B cell (primary cell): ENCODE results near the gene HS3ST6. TPM values are rescaled to one million over a fixed set of nuclear protein-coding genes. Genes with fewer than 3 reads are reported as not detected.

Source experiments
- ATAC-seq: fragments of 200-7000 bp; cut with Tn5 transposase; one replicate; pipeline ENCODE4 v1.10.0; 2021; ENCODE audit warnings: low read depth, mild to moderate bottlenecking, moderate number of reproducible peaks, moderate library complexity
- CTCF ChIA-PET: fragments of 350-600 bp; sonication (Branson Sonifier 250); formaldehyde crosslinking; loops from one replicate; lab custom pipeline; 2021; ENCODE audit warnings: antibody characterized with exemption, inconsistent platforms; lab: Charles Lee
- POLR2A ChIA-PET: fragments of 350-600 bp; sonication (Branson Sonifier 250); formaldehyde crosslinking; loops from one replicate; lab custom pipeline; 2021; ENCODE audit warnings: antibody characterized with exemption; lab: Charles Lee
- DNase-seq: peaks from one replicate; pipeline ENCODE4 v3.0.0; 2013
- H2AFZ ChIP-seq: 2 replicates; pipeline ENCODE4 v1.6.1; 2012; ENCODE audit warnings: mild to moderate bottlenecking, low read depth, low read length; ENCODE audit not compliant: insufficient read depth, poor library complexity, severe bottlenecking
- H3K27ac ChIP-seq, 2 donors: 1 replicate in 1 of 2; 2 replicates in 1 of 2; pipeline ENCODE4 v1.5.1; 2012 to 2013; ENCODE audit warnings: low read length in 2 of 2, mild to moderate bottlenecking in 2 of 2, moderate library complexity in 1 of 2
- H3K27me3 ChIP-seq, 4 experiments: fragments of 200-600 bp in 1 of 4; sonication (generic) in 1 of 4; replicated peaks in 1 of 4; 1 replicate in 2 of 4; 2 replicates in 2 of 4; pipeline versions ENCODE4 v1.6.1 to v1.7.0; 2013 to 2016; ENCODE audit warnings: low read length in 3 of 4, mild to moderate bottlenecking in 2 of 4, mixed read lengths in 1 of 4, moderate library complexity in 1 of 4; ENCODE audit not compliant: insufficient read depth in 4 of 4, control insufficient read depth in 3 of 4; ENCODE audit errors: control extremely low read depth in 1 of 4
- H3K36me3 ChIP-seq, 2 experiments: replicated peaks in 1 of 2; 1 replicate in 1 of 2; 2 replicates in 1 of 2; pipeline versions ENCODE4 v1.6.1 to v1.7.1; 2013; ENCODE audit warnings: low read length in 1 of 2; ENCODE audit not compliant: insufficient read depth in 2 of 2, control insufficient read depth in 1 of 2; ENCODE audit errors: control extremely low read depth in 1 of 2, extremely low read depth in 1 of 2
- H3K4me1 ChIP-seq, 2 donors: fragments of 200-600 bp in 1 of 2; sonication (generic) in 1 of 2; 1 replicate in 1 of 2; 2 replicates in 1 of 2; pipeline versions ENCODE4 v1.5.1 to v1.6.1; 2013 to 2017; ENCODE audit warnings: low read length in 2 of 2; ENCODE audit not compliant: control insufficient read depth in 2 of 2, insufficient read depth in 2 of 2
- H3K4me2 ChIP-seq: replicated peaks from 2 replicates; pipeline ENCODE3; 2012; ENCODE audit warnings: mild to moderate bottlenecking, low read depth, low read length; ENCODE audit not compliant: poor library complexity, severe bottlenecking
- H3K4me3 ChIP-seq, 5 experiments: fragments of 200-600 bp in 1 of 5; sonication (generic) in 1 of 5; 1 replicate in 3 of 5; 2 replicates in 2 of 5; pipeline versions ENCODE4 v1.5.1 to v1.7.0; 2011 to 2016; ENCODE audit warnings: low read length in 4 of 5, mild to moderate bottlenecking in 4 of 5, low read depth in 2 of 5, control low read depth in 1 of 5, moderate library complexity in 1 of 5; ENCODE audit not compliant: insufficient read depth in 1 of 5; ENCODE audit errors: control extremely low read depth in 1 of 5, extremely low read depth in 1 of 5
- H3K79me2 ChIP-seq: fragments of 200-600 bp; sonication (generic); one replicate; pipeline ENCODE4 v1.6.0; 2016; ENCODE audit warnings: low read length; ENCODE audit not compliant: control insufficient read depth, insufficient read depth
- H3K9ac ChIP-seq: fragments of 200-600 bp; sonication (generic); 2 replicates; pipeline ENCODE4 v1.6.1; 2017; ENCODE audit warnings: mild to moderate bottlenecking, low read length, moderate library complexity
- H3K9me3 ChIP-seq, 3 donors: one replicate each; pipeline versions ENCODE4 v1.6.1 to v1.7.1; 2013; ENCODE audit warnings: low read length in 2 of 3; ENCODE audit not compliant: control insufficient read depth in 2 of 3, insufficient read depth in 1 of 3; ENCODE audit errors: control extremely low read depth in 1 of 3
- H4K20me1 ChIP-seq: 2 replicates; pipeline ENCODE4 v1.6.0; 2012; ENCODE audit warnings: mild to moderate bottlenecking, low read length; ENCODE audit not compliant: insufficient read depth, control insufficient read depth, poor library complexity, severe bottlenecking
- H3K27ac Mint-ChIP-seq: one replicate; pipeline ENCODE4 v1.8.0; 2021; ENCODE audit warnings: mixed read lengths
- H3K27me3 Mint-ChIP-seq: one replicate; pipeline ENCODE4 v1.8.0; 2021; ENCODE audit warnings: mixed read lengths
- H3K4me1 Mint-ChIP-seq: one replicate; pipeline ENCODE4 v1.8.0; 2021; ENCODE audit warnings: mixed read lengths
- H3K4me3 Mint-ChIP-seq: one replicate; pipeline ENCODE4 v1.8.0; 2021; ENCODE audit warnings: mixed read lengths
- H3K9me3 Mint-ChIP-seq: one replicate; pipeline ENCODE4 v1.8.0; 2022; ENCODE audit warnings: mixed read lengths; ENCODE audit not compliant: insufficient read depth
- EZH2 ChIP-seq: IDR thresholded peaks from 2 replicates; pipeline ENCODE4 v1.6.1; 2012; ENCODE audit warnings: borderline replicate concordance, low read depth, mild to moderate bottlenecking, moderate library complexity, low read length; ENCODE audit not compliant: insufficient read depth, poor library complexity, severe bottlenecking
- WGBS: methylation state at CpG from one replicate; pipeline ENCODE4 v1.1.5; 2013; ENCODE audit warnings: missing lambda C conversion rate; ENCODE audit not compliant: insufficient coverage; 5-methylcytosine and 5-hydroxymethylcytosine counted together
- intact Hi-C: fragments of 100-400 bp; cut with micrococcal nuclease; formaldehyde crosslinking; loops from one replicate; pipeline ENCODE4 v1.10.0; 2022
- polyA plus RNA-seq: library from polyadenylated mRNA; depleted of rRNA; stranded (reverse); fragments of >200 nt; gene quantifications from 2 replicates; pipeline ENCODE4 v1.2.3, GENCODE V29; 2012
- total RNA-seq, 2 donors: library from RNA; stranded (reverse); fragments of 120-200 nt in 1 of 2; gene quantifications; 1 replicate in 1 of 2; 2 replicates in 1 of 2; pipeline versions ENCODE4 v1.2.3 to v1.2.4, GENCODE V29; 2013 to 2022
- TF ChIP-seq, protein P1 (sequence below): fragments of 200-600 bp; IDR thresholded peaks from one replicate; pipeline ENCODE4 v1.8.0; 2022; ENCODE audit warnings: antibody characterized with exemption, mild to moderate bottlenecking

The HS3ST6 gene
- total and polyA plus RNA-seq, 2 donors (not counting 1 experiment from before 2014, with no cell fraction given) = not detected

DNA sequence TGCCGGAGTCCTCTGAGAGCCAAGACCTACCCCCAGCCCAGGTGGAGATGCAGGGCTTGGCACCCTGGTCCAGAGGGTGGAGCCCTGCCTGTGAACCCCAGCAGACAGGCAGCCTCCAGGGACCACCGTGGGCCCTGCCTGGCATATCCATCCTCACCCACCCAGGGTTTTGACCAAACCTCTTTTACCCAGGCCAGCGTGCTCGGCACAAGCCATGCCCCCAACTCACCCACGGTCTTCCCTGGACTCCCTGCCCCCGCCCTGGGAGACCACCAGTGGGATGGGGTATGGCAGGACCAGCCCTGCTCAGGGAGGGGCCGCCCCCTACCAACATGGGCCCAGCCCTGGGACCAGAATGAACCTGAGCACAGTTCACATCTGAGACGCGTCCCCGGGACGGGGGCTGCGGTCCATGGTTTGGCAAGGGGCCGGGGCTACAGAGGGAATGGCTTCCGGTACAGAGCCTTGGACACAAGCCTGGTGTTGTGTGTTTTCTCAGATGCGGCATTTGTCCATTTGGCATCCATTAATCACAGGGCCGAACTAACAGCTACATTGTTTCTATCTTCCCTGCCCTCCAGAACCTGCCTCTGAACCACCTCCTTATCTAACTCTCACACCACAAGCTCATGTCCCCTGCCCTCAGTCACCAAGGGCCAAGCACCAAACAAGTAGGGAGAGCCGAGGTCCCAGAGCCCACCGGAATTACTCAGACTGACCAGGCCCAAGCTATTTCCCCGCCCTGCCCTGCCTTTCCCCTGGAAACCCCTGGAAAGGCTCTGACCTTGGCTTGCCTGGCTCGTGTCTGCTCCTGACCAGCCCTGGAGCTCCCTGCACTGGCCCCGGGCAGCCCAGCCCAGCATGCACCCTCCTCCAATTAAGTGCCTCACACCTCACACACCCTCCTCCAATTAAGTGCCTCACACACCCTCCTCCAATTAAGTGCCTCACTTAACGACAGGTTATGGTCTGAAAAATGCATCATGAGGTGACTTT is 14.1 kb downstream of the HS3ST6 start:
- DNase-seq = no peak
- H3K27ac ChIP-seq = no peak overlapping the region
- Mint-ChIP-seq H3K27me3 (peaks cover 14% of the 10 kb centered on the region), H3K9me3 (no peaks in the 10 kb centered on the region), H3K4me1 (no peaks in the 10 kb centered on the region), H3K4me3 (no peak overlapping the region), H3K27ac (no peak overlapping the region)
- TF ChIP-seq EZH2 = no peak
- TF ChIP-seq, protein P1, sequence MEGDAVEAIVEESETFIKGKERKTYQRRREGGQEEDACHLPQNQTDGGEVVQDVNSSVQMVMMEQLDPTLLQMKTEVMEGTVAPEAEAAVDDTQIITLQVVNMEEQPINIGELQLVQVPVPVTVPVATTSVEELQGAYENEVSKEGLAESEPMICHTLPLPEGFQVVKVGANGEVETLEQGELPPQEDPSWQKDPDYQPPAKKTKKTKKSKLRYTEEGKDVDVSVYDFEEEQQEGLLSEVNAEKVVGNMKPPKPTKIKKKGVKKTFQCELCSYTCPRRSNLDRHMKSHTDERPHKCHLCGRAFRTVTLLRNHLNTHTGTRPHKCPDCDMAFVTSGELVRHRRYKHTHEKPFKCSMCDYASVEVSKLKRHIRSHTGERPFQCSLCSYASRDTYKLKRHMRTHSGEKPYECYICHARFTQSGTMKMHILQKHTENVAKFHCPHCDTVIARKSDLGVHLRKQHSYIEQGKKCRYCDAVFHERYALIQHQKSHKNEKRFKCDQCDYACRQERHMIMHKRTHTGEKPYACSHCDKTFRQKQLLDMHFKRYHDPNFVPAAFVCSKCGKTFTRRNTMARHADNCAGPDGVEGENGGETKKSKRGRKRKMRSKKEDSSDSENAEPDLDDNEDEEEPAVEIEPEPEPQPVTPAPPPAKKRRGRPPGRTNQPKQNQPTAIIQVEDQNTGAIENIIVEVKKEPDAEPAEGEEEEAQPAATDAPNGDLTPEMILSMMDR = no peak
- no peak for ATAC-seq
- ChIA-PET CTCF (no interaction called here), POLR2A (no interaction called here)
- peaks cover 0 to 13% (median 1%) of the 10 kb centered on the region in 4 experiments for H3K27me3 ChIP-seq
- no peak overlapping the region for H3K4me2 ChIP-seq
- no peaks in the 10 kb centered on the region for H4K20me1 ChIP-seq
- no peak overlapping the region for H2AFZ ChIP-seq
- 80% methylated on average over 22 of the region's 22 CpGs for WGBS
- H3K36me3 ChIP-seq = no peaks in the 10 kb centered on the region
- H3K79me2 ChIP-seq = no peaks in the 10 kb centered on the region
- H3K9me3 ChIP-seq = no peaks in the 10 kb centered on the region
- H3K4me1 ChIP-seq = no peaks in the 10 kb centered on the region
- no peak overlapping the region for H3K4me3 ChIP-seq
- intact Hi-C loops = no loop called here
- H3K9ac ChIP-seq = no peak overlapping the region

DNA sequence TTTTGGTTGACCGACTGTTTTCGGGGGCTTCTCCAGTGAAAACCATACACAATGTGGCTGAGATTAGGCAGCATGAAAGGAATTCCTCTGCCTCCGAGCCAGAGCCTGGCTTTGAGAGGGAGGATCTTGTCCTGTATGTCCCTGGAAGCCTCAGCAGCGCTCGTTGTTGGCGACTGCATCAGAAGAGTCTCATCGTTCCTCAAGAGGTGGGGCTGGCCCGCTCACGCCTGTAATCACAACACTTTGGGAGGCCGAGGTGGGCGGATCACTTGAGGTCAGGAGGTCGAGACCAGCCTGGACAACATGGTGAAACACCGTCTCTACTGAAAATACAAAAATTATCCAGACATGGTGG is 15.0 kb downstream of the HS3ST6 start:
- H3K9ac ChIP-seq = no peak overlapping the region
- Mint-ChIP-seq H3K27me3 (peaks cover 11% of the 10 kb centered on the region), H3K9me3 (no peaks in the 10 kb centered on the region), H3K27ac (no peak overlapping the region), H3K4me1 (no peaks in the 10 kb centered on the region), H3K4me3 (no peak overlapping the region)
- no peak for ATAC-seq
- no peak overlapping the region for H3K27ac ChIP-seq
- H3K4me1 ChIP-seq = no peaks in the 10 kb centered on the region
- H3K4me3 ChIP-seq = no peak overlapping the region
- no peak for DNase-seq
- H3K9me3 ChIP-seq = no peaks in the 10 kb centered on the region
- TF ChIP-seq, protein P1 = no peak
- TF ChIP-seq EZH2 = no peak
- H4K20me1 ChIP-seq = no peaks in the 10 kb centered on the region
- 78% methylated on average over 12 of the region's 13 CpGs for WGBS
- ChIA-PET CTCF (no interaction called here), POLR2A (no interaction called here)
- H3K36me3 ChIP-seq = no peaks in the 10 kb centered on the region
- peaks cover 0 to 7% (median 1%) of the 10 kb centered on the region in 4 experiments for H3K27me3 ChIP-seq
- H3K79me2 ChIP-seq = no peaks in the 10 kb centered on the region
- H2AFZ ChIP-seq = no peak overlapping the region
- H3K4me2 ChIP-seq = no peak overlapping the region
- intact Hi-C loops = no loop called here
